HEK293 (cell line): Measurements from ENCODE around the gene THEM4.

Source experiments
- CTCF ChIA-PET: fragments of 350-600 bp; formaldehyde crosslinking; extraction: SDS; loops from one replicate; lab custom pipeline; 2021; ENCODE audit warnings: antibody characterized with exemption; lab: Yijun Ruan, JAX
- POLR2A ChIA-PET: fragments of 300-600 bp; formaldehyde crosslinking; extraction: SDS; loops from one replicate; lab custom pipeline; 2020; ENCODE audit warnings: antibody characterized with exemption, inconsistent platforms; lab: Yijun Ruan, JAX
- H3K27ac ChIP-seq: fragments of 200-500 bp; sonication (Bioruptor generic); 2 replicates; pipeline ENCODE4 v1.5.1; 2014; ENCODE audit warnings: low read depth, low read length, control low read depth, inconsistent platforms; ENCODE audit errors: extremely low read depth
- H3K36me3 ChIP-seq, 2 experiments: fragments of 200-500 bp in 1 of 2; sonication (Bioruptor generic) in 1 of 2; 1 replicate in 1 of 2; 2 replicates in 1 of 2; pipeline ENCODE4 v1.5.1; 2014 to 2017; ENCODE audit warnings: inconsistent platforms in 2 of 2, low read length in 2 of 2; ENCODE audit not compliant: control insufficient read depth in 2 of 2, insufficient read depth in 1 of 2
- H3K4me1 ChIP-seq: fragments of 200-500 bp; sonication (Bioruptor generic); 2 replicates; pipeline ENCODE4 v1.5.1; 2014; ENCODE audit warnings: mild to moderate bottlenecking, low read length, inconsistent platforms; ENCODE audit not compliant: control insufficient read depth, insufficient read depth
- H3K4me3 ChIP-seq: 2 replicates; pipeline ENCODE4 v1.5.1; 2011; ENCODE audit warnings: low read depth, mild to moderate bottlenecking, control low read depth, low read length, moderate library complexity
- H3K9me3 ChIP-seq: fragments of 200-500 bp; sonication (Bioruptor generic); 2 replicates; pipeline ENCODE4 v1.5.1; 2014; ENCODE audit warnings: low read depth, low read length, inconsistent platforms; ENCODE audit not compliant: control insufficient read depth, insufficient read depth
- GLIS2 ChIP-seq: fragments of 450-650 bp; formaldehyde crosslinking; IDR thresholded peaks from 2 replicates; pipeline ENCODE4 v1.5.1; 2016; ENCODE audit warnings: missing biosample characterization, missing genetic modification characterization
- HOXD13 ChIP-seq: sonication (generic); formaldehyde crosslinking; IDR thresholded peaks from 2 replicates; pipeline ENCODE4 v1.8.0; 2022; ENCODE audit warnings: missing genetic modification reagents, borderline replicate concordance
- PRDM1 ChIP-seq: fragments of 450-650 bp; formaldehyde crosslinking; IDR thresholded peaks from 2 replicates; pipeline ENCODE4; 2016; ENCODE audit warnings: missing biosample characterization, missing genetic modification characterization
- SCRT1 ChIP-seq: fragments of 450-650 bp; formaldehyde crosslinking; IDR thresholded peaks from 2 replicates; pipeline ENCODE4 v1.5.1; 2016; ENCODE audit warnings: missing biosample characterization, missing genetic modification characterization, borderline replicate concordance
- YY1 ChIP-seq: fragments of 450-650 bp; formaldehyde crosslinking; IDR thresholded peaks from 2 replicates; pipeline ENCODE4 v1.5.1; 2018; ENCODE audit warnings: missing biosample characterization, missing genetic modification characterization
- ZFHX2 ChIP-seq: fragments of 450-650 bp; formaldehyde crosslinking; conservative IDR thresholded peaks from 2 replicates; pipeline ENCODE4 v1.5.1; 2016; ENCODE audit warnings: missing biosample characterization, missing genetic modification characterization
- ZIC2 ChIP-seq: fragments of 450-650 bp; formaldehyde crosslinking; IDR thresholded peaks from 2 replicates; pipeline ENCODE4 v1.5.1; 2016; ENCODE audit warnings: missing biosample characterization, missing genetic modification characterization
- ZNF121 ChIP-seq: fragments of 450-650 bp; formaldehyde crosslinking; IDR thresholded peaks from 2 replicates; pipeline ENCODE4 v1.5.1; 2016; ENCODE audit warnings: missing biosample characterization, missing genetic modification characterization
- ZNF184 ChIP-seq: fragments of 450-650 bp; IDR thresholded peaks from 2 replicates; pipeline ENCODE4 v1.5.1; 2018; ENCODE audit warnings: missing biosample characterization, mild to moderate bottlenecking, missing genetic modification characterization
- ZNF214 ChIP-seq: fragments of 450-650 bp; formaldehyde crosslinking; IDR thresholded peaks from 2 replicates; pipeline ENCODE4 v1.5.1; 2017; ENCODE audit warnings: missing biosample characterization, mild to moderate bottlenecking, missing genetic modification characterization, borderline replicate concordance
- ZNF24 ChIP-seq: fragments of 450-650 bp; formaldehyde crosslinking; IDR thresholded peaks from 2 replicates; pipeline ENCODE4 v1.5.1; 2016; ENCODE audit warnings: missing biosample characterization, missing genetic modification characterization
- ZNF366 ChIP-seq: fragments of 450-650 bp; formaldehyde crosslinking; conservative IDR thresholded peaks from 2 replicates; pipeline ENCODE4 v1.5.1; 2016; ENCODE audit warnings: missing biosample characterization, missing genetic modification characterization
- ZNF560 ChIP-seq: fragments of 450-650 bp; formaldehyde crosslinking; IDR thresholded peaks from 2 replicates; pipeline ENCODE4 v1.5.1; 2017; ENCODE audit warnings: missing biosample characterization, missing genetic modification characterization, borderline replicate concordance
- ZNF600 ChIP-seq: fragments of 450-650 bp; formaldehyde crosslinking; IDR thresholded peaks from 2 replicates; pipeline ENCODE4 v1.5.1; 2016; ENCODE audit warnings: missing biosample characterization, missing genetic modification characterization
- ZNF785 ChIP-seq: fragments of 450-650 bp; formaldehyde crosslinking; IDR thresholded peaks from 2 replicates; pipeline ENCODE4 v1.5.1; 2016; ENCODE audit warnings: missing biosample characterization, missing genetic modification characterization
- ZSCAN23 ChIP-seq: fragments of 450-650 bp; formaldehyde crosslinking; IDR thresholded peaks from 2 replicates; pipeline ENCODE4 v1.5.1; 2016; ENCODE audit warnings: missing biosample characterization, missing genetic modification characterization
- TF ChIP-seq, protein P1 (sequence below): fragments of 450-650 bp; formaldehyde crosslinking; IDR thresholded peaks from 2 replicates; pipeline ENCODE4 v1.5.1; 2016; ENCODE audit warnings: missing biosample characterization, missing genetic modification characterization
- TF ChIP-seq, protein P2 (sequence below): fragments of 450-650 bp; formaldehyde crosslinking; IDR thresholded peaks from 2 replicates; pipeline ENCODE4 v1.5.1; 2016; ENCODE audit warnings: missing biosample characterization, missing genetic modification characterization
- TF ChIP-seq, protein P3 (sequence below): fragments of 450-650 bp; formaldehyde crosslinking; IDR thresholded peaks from 2 replicates; pipeline ENCODE4 v1.5.1; 2017; ENCODE audit warnings: missing biosample characterization, missing genetic modification characterization
- TF ChIP-seq, protein P4 (sequence below): fragments of 450-650 bp; formaldehyde crosslinking; IDR thresholded peaks from 2 replicates; pipeline ENCODE4 v1.5.1; 2016; ENCODE audit warnings: missing biosample characterization, missing genetic modification characterization

Gene THEM4

DNA sequence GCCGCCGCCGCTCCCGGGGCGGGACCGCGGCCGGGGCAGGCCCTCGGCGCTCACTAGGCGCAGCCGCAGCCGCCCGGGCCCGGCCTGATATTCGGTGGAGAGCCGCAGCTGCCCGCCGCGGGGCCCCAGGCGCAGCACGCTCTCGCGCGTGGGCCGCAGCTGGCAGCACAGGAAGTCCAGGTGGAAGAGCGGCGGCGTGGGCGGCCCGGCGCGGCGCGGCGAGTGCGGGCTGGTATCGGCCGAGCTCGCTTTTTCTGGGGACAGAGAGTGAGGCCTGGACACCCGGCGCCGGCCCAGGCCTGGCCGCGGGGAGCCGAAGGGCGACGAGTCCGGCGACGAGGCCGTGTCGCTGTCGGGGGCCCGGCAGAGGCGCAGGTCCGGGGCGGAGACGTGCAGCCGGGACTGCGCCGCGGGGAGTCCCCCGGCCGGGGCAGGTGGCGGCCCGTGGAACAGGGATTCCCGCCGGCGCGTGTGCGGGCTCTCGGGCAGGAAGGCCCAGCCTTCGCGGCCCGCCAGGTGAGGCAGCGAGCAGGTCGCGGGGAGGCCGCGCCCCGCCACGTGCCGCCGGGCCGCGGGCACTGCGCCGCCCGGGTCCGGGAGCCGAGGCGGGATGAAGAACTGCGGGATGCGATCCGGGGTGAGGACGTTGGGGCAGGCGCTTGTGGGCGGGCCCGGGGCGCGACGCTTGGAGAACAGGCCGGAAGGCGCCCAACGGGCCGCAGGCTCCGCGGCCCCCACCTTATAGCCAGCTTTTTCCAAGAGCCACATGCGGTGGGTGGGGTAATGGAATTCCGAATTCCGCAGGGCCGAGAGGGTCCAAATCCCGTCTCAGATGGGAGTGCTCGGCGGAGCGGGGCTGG lies 70.9 kb downstream of the THEM4 start (continued):
- TF ChIP-seq, protein P1, sequence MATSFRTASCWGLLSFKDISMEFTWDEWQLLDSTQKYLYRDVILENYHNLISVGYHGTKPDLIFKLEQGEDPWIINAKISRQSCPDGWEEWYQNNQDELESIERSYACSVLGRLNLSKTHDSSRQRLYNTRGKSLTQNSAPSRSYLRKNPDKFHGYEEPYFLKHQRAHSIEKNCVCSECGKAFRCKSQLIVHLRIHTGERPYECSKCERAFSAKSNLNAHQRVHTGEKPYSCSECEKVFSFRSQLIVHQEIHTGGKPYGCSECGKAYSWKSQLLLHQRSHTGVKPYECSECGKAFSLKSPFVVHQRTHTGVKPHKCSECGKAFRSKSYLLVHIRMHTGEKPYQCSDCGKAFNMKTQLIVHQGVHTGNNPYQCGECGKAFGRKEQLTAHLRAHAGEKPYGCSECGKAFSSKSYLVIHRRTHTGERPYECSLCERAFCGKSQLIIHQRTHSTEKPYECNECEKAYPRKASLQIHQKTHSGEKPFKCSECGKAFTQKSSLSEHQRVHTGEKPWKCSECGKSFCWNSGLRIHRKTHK (tag by site-specific recombination): no peak
- no peak for TF ChIP-seq HOXD13

DNA sequence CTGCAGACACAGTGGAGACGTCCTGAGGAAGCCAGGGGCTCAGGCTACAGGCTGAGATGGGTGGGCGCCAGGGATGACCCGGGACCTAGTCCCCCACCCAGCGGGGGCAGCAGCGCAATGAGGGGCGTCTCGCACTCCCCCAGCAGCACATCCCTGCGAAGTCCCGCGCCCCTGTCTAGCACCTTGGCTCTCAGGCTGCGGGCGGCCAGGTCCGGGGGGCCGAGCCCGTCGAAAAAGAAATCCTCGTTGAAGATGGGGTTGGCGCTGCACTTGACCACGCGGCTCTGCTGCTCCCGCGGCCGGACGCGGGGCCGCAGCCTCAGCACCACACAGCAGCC lies 71.5 kb downstream of the THEM4 start:
- Histone ChIP-seq H3K9me3 (no peaks in the 10 kb centered on the region), H3K27ac (no peak overlapping the region), H3K4me1 (no peaks in the 10 kb centered on the region), H3K4me3 (no peak overlapping the region), H3K36me3 (no peaks in the 10 kb centered on the region)
- CTCF ChIA-PET: interaction anchor here (0.6 to 2.2 kb wide), 3 partner anchors 9 to 203 kb away, joined by 3 to 11 read pairs (median 5); no protein-coding TSS in a partner anchor
- no peak for TF ChIP-seq ZNF184 (tag by site-specific recombination)
- no peak for TF ChIP-seq ZNF560 (tag by site-specific recombination)
- no peak for TF ChIP-seq ZIC2
- POLR2A ChIA-PET: no interaction called here

DNA sequence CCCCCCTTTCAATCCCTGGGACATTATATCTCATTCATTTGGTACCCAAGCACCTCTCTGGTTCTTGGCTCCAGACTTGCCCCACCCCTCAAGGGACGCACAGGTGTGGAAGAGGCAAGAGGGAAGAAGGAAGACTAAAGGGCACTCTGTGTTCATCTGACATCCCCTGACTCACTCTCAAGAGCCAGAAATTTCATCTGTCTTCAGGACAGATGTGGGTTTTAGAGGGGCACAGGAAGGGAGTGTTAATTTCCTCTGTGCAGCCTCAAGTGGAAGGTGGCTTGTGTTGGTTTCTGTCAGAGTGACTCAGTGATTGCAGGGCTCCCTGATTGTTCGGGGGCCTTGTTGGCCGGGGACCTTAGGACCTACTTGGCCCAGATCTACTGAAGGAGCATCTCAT lies 72.1 kb downstream of the THEM4 start:
- CTCF ChIA-PET: interaction anchor here (0.5 to 2.2 kb wide), 33 partner anchors 9 to 737 kb away, joined by 3 to 15 read pairs (median 5); partner anchors contain the start of genes MRPL9, PI4KB and THEM5
- POLR2A ChIA-PET: interaction anchor here (0.6 to 1.0 kb wide), 3 partner anchors 79 to 325 kb away, joined by 3 to 5 read pairs (median 3); partner anchors contain the start of gene TUFT1
- Histone ChIP-seq H3K36me3 (no peaks in the 10 kb centered on the region), H3K27ac (no peak overlapping the region), H3K4me3 (no peak overlapping the region), H3K9me3 (no peaks in the 10 kb centered on the region)
- TF ChIP-seq, protein P2, sequence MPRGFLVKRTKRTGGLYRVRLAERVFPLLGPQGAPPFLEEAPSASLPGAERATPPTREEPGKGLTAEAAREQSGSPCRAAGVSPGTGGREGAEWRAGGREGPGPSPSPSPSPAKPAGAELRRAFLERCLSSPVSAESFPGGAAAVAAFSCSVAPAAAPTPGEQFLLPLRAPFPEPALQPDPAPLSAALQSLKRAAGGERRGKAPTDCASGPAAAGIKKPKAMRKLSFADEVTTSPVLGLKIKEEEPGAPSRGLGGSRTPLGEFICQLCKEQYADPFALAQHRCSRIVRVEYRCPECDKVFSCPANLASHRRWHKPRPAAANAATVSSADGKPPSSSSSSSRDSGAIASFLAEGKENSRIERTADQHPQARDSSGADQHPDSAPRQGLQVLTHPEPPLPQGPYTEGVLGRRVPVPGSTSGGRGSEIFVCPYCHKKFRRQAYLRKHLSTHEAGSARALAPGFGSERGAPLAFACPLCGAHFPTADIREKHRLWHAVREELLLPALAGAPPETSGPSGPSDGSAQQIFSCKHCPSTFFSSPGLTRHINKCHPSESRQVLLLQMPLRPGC: no peak
- TF ChIP-seq SCRT1 (tag by site-specific recombination): no peak
- TF ChIP-seq ZNF214 (tag by site-specific recombination): no peak
- TF ChIP-seq, protein P3, sequence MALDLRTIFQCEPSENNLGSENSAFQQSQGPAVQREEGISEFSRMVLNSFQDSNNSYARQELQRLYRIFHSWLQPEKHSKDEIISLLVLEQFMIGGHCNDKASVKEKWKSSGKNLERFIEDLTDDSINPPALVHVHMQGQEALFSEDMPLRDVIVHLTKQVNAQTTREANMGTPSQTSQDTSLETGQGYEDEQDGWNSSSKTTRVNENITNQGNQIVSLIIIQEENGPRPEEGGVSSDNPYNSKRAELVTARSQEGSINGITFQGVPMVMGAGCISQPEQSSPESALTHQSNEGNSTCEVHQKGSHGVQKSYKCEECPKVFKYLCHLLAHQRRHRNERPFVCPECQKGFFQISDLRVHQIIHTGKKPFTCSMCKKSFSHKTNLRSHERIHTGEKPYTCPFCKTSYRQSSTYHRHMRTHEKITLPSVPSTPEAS (tag by site-specific recombination): no peak
- no peak for TF ChIP-seq ZFHX2 (tag by site-specific recombination)
- TF ChIP-seq ZNF121: no peak
- TF ChIP-seq YY1: no peak
- no peak for TF ChIP-seq ZNF785 (tag by site-specific recombination)
- TF ChIP-seq, all 188 proteins: peak for 0
- no peaks in the 10 kb centered on the region for H3K4me1 ChIP-seq

DNA sequence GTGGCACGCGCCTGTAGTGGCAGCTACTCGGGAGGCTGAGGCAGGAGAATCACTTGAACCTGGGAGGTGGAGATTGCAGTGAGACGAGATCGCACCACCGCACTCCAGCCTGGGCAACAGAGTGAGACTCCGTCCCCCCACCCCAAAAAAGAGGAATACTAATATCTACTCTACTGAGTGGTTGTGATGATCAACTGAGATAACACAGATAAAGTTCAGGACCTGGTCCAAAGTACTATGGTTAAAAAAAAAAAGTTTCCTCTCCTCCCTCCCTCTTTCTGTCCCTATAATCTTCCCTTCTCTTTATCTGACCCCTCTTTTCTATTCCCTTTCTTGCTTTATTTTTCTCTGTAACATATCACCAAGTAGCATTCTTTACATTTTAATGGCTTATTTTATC lies 73.7 kb downstream of the THEM4 start:
- POLR2A ChIA-PET: interaction anchor here (1.1 kb wide), 1 partner anchor 73 kb away, joined by 3 read pairs; the partner anchor contains the start of gene MRPL9
- H3K4me3 ChIP-seq: no peak overlapping the region
- no peak for TF ChIP-seq GLIS2 (tag by site-specific recombination)
- no peak for TF ChIP-seq ZNF24 (tag by site-specific recombination)
- no peak for TF ChIP-seq ZNF560 (tag by site-specific recombination)
- no peak for TF ChIP-seq PRDM1 (tag by site-specific recombination)
- TF ChIP-seq ZNF600 (tag by site-specific recombination): no peak
- TF ChIP-seq, protein P4, sequence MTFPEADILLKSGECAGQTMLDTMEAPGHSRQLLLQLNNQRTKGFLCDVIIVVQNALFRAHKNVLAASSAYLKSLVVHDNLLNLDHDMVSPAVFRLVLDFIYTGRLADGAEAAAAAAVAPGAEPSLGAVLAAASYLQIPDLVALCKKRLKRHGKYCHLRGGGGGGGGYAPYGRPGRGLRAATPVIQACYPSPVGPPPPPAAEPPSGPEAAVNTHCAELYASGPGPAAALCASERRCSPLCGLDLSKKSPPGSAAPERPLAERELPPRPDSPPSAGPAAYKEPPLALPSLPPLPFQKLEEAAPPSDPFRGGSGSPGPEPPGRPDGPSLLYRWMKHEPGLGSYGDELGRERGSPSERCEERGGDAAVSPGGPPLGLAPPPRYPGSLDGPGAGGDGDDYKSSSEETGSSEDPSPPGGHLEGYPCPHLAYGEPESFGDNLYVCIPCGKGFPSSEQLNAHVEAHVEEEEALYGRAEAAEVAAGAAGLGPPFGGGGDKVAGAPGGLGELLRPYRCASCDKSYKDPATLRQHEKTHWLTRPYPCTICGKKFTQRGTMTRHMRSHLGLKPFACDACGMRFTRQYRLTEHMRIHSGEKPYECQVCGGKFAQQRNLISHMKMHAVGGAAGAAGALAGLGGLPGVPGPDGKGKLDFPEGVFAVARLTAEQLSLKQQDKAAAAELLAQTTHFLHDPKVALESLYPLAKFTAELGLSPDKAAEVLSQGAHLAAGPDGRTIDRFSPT: no peak
- TF ChIP-seq ZNF366 (tag by site-specific recombination): no peak
- no peak for TF ChIP-seq ZSCAN23 (tag by site-specific recombination)
- TF ChIP-seq, protein P2: no peak

More for the DNA sequence above, 73.7 kb downstream of the THEM4 start:
- Histone ChIP-seq H3K36me3 (no peaks in the 10 kb centered on the region), H3K4me1 (peaks cover 2% of the 10 kb centered on the region; the same call in 1 of the 2 replicates), H3K9me3 (no peaks in the 10 kb centered on the region), H3K27ac (no peak overlapping the region)
- CTCF ChIA-PET: interaction anchor here (0.6 to 2.2 kb wide), 32 partner anchors 8 to 554 kb away, joined by 3 to 14 read pairs (median 5); partner anchors contain the start of genes MRPL9, PI4KB, THEM5 and TUFT1
